H7 (cell line): Measurements from ENCODE around the gene ZCCHC13. TPM values are rescaled to one million over a fixed set of nuclear protein-coding genes. Genes with fewer than 3 reads are reported as not detected.

ENCODE experiments used
- DNase-seq: peaks from one replicate; pipeline ENCODE4 v3.0.0; 2012
- H3K27me3 ChIP-seq: 2 replicates; pipeline ENCODE4 v1.6.0; 2011; ENCODE audit warnings: mild to moderate bottlenecking, low read length; ENCODE audit not compliant: control insufficient read depth, insufficient read depth
- H3K36me3 ChIP-seq: replicated peaks from 2 replicates; pipeline ENCODE4 v1.5.1; 2011; ENCODE audit warnings: low read length; ENCODE audit not compliant: control insufficient read depth, insufficient read depth
- H3K4me3 ChIP-seq: 2 replicates; pipeline ENCODE4 v1.5.1; 2011; ENCODE audit warnings: low read depth, mild to moderate bottlenecking, control low read depth, low read length, moderate library complexity; ENCODE audit not compliant: insufficient read depth
- total RNA-seq: library from RNA; depleted of rRNA; stranded (reverse); fragments of >200 nt; shearing (Covaris generic); gene quantifications from 2 replicates; pipeline ENCODE4 v1.2.3, GENCODE V29; 2014; rRNA removed

The ZCCHC13 gene
- total RNA-seq, 1 experiment from 2014 or later, result not detected

DNA sequence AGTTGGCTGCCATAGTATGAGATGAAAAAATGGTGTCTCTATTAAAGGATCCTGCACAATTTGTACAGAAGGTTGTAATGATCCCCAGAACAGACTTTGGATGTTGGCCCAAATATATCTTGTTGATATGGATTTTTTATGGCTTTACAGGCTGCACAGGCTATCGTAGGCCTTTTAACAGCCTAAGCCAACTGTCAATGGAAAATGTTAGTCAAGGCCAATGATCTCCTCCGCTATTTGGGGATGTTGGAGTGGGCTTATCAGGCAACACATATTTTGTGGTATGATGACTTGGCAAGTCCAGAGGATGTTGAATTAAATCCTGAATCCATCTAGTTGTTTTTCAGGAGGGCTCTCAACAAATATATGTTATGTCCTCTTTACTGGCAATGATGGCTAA, 42.1 kb downstream of the ZCCHC13 start:
- no peak for DNase-seq
- Histone ChIP-seq H3K27me3 (no peaks in the 10 kb centered on the region), H3K36me3 (no peaks in the 10 kb centered on the region), H3K4me3 (no peak overlapping the region)

DNA sequence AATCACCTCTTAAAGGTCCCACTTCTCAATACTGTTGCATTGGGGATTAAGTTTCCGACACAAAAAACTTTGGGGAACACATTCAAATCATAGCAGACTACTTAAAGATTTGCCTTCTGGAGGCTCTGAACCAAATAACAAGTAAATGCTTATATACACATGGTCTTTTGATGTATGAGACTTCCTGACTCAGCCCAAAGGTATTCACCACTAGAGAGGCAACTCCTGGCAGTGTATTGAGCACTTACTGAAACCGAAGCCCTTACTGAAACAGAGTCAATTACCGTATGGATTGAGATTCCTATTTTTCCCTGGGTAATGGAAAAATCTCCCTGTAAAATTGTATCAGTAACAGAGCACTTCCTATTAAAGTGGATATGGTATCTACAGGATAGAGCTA, 45.4 kb downstream of the ZCCHC13 start:
- H3K36me3 ChIP-seq, result no peaks in the 10 kb centered on the region
- no peaks in the 10 kb centered on the region for H3K27me3 ChIP-seq
- no peak for DNase-seq
- H3K4me3 ChIP-seq, result no peak overlapping the region

DNA sequence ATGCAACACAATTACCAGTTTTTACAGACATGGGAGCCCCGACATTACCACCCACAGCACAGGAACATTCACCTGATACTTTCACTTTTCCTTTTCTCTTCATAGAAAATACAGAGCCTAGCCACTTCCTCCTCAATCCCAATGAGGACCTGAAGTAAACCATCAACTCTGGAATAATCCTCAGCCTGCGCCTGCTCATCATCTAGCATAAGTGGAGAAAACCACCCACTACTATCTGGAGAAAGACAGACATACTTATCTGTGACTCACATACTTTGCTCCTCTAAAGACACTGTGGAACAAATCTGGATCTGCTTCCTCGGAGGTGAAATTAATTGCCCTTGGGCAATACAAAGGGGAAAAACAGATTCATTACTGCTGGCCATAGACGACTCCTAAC, 47.8 kb downstream of the ZCCHC13 start:
- Histone ChIP-seq H3K27me3 (no peaks in the 10 kb centered on the region), H3K36me3 (no peaks in the 10 kb centered on the region), H3K4me3 (no peak overlapping the region)
- no peak for DNase-seq

- DNase-seq, result no peak
- no peaks in the 10 kb centered on the region for H3K36me3 ChIP-seq
- no peaks in the 10 kb centered on the region for H3K27me3 ChIP-seq
- no peak overlapping the region for H3K4me3 ChIP-seq
These were observed 50.0 kb downstream of the ZCCHC13 start for GRCh38 chrX:74353984-74354383.

Other genes starting within 250 kb of the ZCCHC13 start
- gene SLC16A2, start 117.3 kb downstream of the ZCCHC13 start, total RNA-seq, result 78.7 and 86.9 TPM in 2 replicates